Daoy (cell line): Measurements from ENCODE around the gene PPM1M. TPM values are rescaled to one million over a fixed set of nuclear protein-coding genes. Genes with fewer than 3 reads are reported as not detected.
"Not testable (repeated sequence)": the region's sequence is repeated elsewhere in the genome, so short reads cannot be mapped to it uniquely, and the experiment has no call there.

Experiments
- DNase-seq: peaks from one replicate; pipeline ENCODE4 v3.0.0-alpha.2; 2015; ENCODE audit warnings: low read depth
- total RNA-seq: library from RNA; depleted of rRNA; stranded (reverse); fragments of >200 nt; shearing (Covaris generic); gene quantifications from 2 replicates; pipeline ENCODE4 v1.2.3, GENCODE V29; 2014

The PPM1M gene
- total RNA-seq, 1 experiment from 2014 or later, result 6.6 TPM

DNA sequence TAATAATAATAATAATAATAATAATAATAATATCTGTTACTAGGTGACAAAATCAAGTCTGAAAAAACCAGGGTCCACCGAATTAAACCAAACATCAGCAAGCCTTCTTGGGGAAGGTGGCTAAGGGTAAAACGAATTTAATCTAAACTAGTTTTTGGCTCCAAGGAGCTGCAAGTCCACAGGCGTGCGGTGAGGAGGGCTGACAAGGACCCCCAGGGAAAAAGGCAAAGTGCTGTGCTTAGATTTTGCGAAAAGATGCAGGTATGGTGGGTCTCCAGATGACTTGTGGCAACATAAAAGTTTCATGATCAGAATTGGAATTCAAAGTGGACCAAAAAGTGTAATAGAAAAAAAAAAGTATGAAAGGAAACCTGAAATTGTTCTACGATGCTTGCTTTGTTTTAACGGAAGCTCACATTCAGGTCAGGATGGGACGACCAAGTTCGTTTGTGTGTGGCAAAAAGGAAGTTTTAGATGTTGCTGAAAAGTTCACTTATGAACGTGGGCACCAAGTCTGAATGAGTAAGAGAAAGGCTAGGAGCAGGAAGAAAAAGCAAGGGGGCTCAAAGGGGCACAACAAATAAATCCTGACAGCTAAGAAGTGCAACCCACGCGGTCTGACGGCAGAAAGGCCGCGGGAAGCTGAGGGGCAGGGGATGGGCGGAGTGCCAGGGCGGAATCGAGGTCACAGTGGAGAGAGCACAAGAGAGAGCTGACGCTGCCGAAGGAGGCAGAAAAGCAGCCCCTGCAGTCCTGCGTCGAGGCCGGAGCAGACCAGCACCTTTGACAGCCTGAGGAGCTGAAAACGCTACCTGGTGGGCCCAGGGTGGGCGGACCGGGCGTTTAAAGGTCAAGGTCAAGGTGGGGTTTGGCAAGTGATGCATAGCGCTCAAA is 31.8 kb downstream of the PPM1M start:
- DNase-seq, result peak; percentile 73

DNA sequence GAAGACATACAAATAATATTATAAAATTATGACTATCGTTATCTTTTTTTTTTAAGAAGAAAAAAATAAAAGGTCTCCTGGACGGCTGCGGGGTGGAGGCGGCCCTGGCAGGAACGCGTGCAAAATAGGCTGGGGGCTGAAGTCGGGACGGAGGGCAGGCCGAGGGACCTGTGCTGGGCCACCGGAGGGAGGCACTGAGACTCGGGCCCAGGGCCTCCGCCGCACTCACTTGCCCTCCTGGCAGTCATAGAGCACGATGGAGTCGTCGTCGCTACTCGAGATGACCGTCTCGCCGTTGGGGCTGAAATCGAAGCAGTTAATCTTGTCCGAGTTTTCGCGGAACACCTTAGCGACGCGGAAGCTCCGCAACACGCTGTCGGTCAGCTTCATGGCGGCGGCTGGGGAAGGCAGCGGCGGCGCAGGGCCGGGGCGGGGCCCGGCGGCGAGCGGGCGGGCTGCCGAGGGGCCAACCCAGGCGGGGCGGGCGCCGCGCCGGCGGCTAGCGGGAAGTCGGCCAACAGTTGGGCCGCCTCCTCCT is 32.5 kb downstream of the PPM1M start:
- DNase-seq, result no peak

DNA sequence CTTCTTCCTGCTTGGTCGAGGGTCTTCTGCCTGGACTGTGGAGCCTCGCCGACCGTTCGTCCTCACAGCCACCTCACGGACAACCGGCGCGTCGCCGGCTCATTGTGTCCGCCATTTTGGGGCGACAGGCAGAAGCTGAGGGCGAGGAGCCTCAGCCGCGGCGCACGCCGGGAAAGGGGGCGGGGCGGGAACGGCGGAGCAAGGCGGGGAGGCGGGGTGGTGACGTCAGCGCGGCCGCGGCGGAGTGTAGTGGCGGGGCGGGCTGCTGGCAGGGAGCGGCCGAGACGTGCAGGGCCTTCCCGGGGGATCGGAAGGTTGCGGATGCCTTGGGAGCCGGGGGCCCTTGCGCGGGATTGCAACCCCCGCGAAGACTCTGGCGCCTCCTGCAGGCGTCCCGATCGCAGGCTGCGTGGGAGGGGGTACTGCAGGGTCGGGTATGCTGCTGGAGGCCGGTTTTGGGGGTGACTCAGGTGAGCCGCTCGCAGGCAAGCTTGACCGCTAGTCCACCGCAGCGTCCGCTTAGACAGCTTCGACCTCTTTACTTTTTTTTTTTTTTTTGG is 33.0 kb downstream of the PPM1M start, which contains the start of gene WDR82:
Gene WDR82 (minus strand): TSS at position 140 of the 560 bp plus-strand sequence. CDS start 288 bp downstream, outside the sequence.
- peak; percentile 97 for DNase-seq

DNA sequence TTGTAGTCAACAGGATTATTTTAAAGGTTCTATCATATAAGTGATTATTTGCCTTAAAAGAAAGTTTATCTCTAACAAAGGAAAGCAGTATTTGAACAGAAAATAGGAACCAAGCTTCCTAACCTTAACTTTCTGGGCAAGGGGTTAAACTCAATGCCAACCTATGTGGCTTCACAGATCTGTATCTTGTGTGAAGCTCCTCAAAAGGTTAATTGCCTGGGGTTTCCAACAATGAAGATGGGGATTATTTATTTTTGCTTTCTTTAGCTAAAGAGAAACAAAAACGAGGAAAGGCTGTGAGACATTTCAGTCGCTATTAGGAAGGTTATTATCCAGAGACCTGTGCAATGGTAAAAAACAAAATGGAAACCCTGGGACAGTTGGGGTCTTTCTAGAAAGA is 34.0 kb downstream of the PPM1M start:
- no peak for DNase-seq

DNA sequence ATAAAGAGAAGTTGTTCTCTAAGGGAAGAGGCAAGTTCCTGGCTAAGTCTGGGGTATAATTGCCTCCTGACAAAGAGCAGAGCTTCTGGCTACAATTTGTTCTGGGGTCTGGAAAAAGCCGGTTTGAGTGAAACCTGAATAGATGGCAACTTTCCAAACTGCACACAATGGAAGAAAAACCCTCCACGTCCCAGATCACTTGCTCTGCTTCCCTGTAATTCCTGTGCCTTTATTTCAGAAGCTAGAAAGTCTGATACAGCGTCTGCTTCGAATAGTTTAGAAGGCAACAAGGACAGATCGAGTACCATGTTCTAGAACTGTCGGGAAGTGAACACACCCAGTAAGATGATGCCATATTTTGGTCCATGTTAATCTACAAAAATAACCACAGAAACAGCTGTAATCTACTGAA is 34.5 kb downstream of the PPM1M start:
- DNase-seq, result no peak

DNA sequence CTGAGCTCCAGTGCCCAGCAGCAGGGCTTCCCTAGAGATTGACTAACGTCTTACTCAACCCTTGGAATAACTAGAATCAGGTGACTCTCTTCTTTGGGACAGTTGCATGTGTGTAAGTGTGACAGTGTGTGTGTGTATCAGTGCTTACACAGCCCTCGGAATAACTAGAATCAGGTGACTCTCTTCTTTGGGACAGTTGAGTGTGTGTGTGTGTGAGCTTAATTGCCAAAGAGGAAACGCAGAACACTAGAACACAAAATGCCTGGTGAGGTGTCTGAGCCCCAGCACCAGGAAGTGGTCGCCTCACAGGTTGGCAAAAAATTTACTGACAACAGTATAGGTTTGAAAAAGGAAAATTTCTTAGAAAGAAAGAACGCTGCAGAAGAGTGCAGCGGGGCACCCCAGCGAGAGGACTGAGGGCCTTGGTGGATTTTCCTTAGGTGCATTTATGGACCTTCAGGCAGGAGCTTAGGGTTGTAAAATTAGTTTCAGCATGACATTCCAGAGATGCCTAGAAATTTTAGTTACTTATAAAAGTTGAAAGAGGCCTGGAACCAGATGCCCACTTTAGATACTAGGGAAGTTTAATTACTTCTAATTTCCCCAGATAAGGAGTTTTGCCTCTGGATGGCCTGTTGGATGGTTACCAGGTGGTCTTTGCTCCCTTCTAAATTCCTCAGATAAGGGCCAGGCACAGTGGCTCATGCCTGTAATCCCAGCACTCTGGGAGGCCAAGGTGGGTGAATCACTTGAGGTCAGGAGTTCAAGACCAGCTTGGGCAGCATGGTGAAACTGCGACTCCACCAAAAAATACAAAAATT is 36.6 kb downstream of the PPM1M start:
- no peak for DNase-seq

DNA sequence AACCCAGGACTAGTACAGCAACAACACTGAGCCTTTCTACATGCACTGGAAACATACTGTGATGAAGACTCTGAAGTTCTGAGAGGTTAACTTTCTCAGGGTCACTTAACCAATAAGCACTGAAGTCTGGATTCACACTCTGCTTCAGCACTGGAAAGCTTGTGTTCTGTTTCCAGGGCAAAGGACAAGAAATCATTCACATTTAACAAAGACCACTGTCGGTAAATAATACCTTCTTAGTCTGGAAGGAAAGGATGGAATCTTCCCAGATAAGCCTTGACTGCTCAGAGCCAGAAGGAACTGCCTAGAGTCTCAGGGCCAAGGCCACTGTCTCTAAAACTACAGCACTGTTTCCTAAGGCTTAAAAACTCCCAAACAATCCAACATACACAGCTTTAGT is 37.7 kb downstream of the PPM1M start:
- DNase-seq, result no peak

- DNase-seq, result not testable (repeated sequence)
Observed at GRCh38 chr3:52284051-52284450, 38.5 kb downstream of the PPM1M start.

GRCh38 chr3:52286777-52287110 is 41.2 kb downstream of the PPM1M start:
- no peak for DNase-seq

- DNase-seq, result no peak
Observed at GRCh38 chr3:52288674-52289073, 43.1 kb downstream of the PPM1M start.

- no peak for DNase-seq
Observed at GRCh38 chr3:52289338-52289746, 43.8 kb downstream of the PPM1M start.

GRCh38 chr3:52289747-52290595 is 44.4 kb downstream of the PPM1M start:
- DNase-seq, result no peak

DNA sequence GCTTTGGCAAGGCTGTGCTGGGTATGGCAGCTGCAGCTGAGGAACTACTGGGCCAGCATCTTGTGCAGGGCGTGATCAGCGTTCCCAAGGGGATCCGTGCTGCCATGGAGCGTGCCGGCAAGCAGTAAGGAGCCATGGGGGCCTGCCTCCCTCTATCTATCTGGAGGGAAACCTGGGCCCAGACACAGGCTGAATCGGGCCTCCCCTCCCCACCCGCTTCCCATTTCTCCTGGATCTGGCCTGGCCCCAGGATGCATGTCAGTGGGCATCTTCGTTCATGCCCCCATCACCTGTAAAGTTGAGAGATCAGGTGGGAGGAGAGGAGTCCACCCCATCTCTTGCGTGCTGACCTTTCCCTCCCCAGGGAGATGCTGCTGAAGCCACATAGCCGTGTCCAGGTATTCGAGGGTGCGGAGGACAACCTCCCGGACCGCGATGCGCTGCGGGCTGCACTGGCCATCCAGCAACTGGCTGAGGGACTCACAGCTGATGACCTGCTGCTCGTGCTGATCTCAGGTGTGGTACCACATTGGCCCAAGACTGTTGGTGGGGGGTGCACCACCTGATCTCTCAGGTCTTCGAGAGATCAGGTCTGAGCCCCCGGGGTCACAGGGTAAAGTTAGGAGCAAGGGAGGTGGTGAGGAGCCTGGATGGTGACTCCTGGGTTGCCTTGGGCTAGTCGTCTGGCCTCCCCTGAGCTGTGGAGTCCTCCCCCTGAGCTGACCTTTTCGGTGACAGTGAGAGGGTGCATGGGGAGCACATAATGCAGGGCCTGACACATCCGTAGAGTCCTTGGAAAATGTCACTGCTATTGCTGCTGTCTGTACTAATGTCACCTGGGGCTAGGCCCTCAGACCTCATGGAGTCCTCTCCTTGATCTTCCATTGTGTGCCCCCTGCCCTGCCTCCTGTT is 45.3 kb downstream of the PPM1M start:
- no peak for DNase-seq

- DNase-seq, result no peak
Observed at GRCh38 chr3:52291508-52292181, 46.1 kb downstream of the PPM1M start.

DNA sequence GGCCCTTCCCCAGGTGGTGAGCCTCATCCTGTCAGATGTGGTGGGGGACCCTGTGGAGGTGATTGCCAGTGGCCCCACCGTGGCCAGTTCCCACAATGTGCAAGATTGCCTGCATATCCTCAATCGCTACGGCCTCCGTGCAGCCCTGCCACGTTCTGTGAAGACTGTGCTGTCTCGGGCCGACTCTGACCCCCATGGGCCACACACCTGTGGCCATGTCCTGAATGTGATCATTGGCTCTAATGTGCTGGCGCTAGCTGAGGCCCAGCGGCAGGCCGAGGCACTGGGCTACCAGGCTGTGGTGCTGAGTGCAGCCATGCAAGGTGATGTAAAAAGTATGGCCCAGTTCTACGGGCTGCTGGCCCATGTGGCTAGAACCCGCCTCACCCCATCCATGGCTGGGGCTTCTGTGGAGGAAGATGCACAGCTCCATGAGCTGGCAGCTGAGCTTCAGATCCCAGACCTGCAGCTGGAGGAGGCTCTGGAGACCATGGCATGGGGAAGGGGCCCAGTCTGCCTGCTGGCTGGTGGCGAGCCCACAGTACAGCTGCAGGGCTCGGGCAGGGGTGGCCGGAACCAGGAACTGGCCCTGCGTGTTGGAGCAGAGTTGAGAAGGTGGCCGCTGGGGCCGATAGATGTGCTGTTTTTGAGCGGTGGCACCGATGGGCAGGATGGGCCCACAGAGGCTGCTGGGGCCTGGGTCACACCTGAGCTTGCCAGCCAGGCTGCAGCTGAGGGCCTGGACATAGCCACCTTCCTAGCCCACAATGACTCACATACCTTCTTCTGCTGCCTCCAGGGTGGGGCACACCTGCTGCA is 46.9 kb downstream of the PPM1M start:
- DNase-seq, result no peak

DNA sequence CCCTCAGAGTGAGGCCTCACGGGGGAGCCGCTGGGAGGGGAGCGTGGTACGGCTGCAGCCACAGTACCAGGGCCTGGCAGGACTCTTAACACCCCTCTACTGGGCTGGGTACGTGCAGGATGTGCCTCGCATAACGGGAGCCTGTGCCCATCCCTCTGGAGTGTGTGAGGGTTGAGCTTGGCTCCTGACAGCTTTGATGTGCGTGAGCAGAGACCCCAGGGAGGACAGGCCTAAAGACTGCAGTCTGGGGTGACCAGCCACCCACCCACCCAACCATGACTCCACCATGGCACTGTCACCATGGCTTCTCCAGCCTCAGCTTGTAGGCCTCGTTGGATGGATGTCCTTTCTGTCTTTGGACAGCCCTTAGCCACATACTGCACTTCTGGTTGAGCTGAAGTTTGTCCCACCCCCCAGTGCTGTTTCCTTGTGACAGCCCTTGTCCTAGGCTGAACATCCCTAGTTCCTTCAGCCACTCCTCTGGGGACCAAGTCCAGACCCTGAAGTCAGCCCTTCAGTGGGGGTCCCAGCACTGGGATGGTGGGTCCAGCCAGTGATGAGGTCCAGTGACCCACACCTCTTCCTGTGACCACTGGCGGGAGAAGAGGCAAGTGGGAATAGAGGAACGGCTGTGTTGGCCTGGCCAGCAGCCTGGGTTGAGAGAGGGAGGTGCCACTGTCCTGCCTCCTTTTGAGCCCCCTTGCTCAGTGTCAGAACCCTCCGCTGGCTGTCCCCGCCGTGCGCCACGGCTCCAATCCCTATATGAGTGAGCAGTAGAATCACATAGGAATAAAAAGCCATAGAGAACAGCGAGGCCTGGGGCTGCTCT is 48.1 kb downstream of the PPM1M start:
- no peak for DNase-seq

DNA sequence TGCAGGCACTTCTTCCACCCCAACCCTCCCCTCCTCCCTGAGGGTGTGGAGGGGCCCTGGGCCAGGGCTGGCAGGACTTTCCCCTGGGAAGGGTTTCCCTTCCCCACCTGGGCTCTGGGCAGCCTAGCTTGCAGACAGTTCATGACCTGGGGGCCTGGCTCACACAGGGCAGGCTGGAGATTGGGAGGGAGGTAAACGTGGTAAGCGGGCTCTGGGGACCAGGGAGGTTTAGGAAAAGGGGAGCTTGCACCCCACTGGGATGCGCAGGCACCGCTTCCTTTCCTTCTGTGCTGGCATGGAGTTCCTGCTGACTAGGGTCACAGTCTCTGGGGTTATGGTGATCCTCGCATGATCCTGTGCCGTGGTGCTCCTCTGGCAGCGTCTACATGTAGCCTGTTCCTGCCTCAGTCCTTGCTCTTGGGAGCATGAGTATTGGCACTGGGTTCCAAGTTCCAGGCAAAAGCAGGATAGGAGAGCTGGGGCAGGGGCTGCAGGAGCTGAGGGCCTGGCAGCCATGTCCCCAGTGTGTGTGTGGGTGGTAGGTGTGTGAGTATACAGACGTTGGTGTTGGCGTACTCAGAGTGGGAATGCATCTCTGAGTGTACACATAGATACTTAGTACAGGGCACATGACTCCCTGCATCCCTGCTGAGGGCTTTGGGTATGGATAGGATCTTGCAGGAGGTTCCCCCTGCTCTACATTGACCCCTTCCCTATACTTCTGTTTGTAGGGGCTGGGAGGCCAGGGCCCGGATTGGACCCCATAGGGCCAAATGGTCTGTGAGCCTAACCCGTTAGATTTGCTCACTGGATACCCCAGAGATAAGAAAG is 49.0 kb downstream of the PPM1M start:
- no peak for DNase-seq
